Thoracic aorta (tissue), 2 donors: ENCODE data around the gene ABL2. TPM values are rescaled to one million over a fixed set of nuclear protein-coding genes. Genes with fewer than 3 reads are reported as not detected.

Experiments used
- total RNA-seq, 2 donors: library from RNA; depleted of rRNA; stranded (reverse); fragments of >200 nt; gene quantifications; one replicate each; pipeline versions ENCODE4 v1.1.0 to v1.2.3, GENCODE V29; 2016

The ABL2 gene
- total RNA-seq, 2 donors from 2014 or later, result 23.6 to 62.4 TPM

Other genes with a start within 250 kb of the ABL2 start
- 10 to 100 TPM; 37.2 to 44.9 TPM for gene FAM20B, start 203.8 kb downstream of the ABL2 start, total RNA-seq
- gene TOR3A, start 147.6 kb downstream of the ABL2 start, total RNA-seq, result 10 to 100 TPM; 37.4 to 69.2 TPM
- 10 to 100 TPM; 14.5 to 29.5 TPM for gene SOAT1, start 64.1 kb upstream of the ABL2 start, total RNA-seq
- not detected for gene AXDND1, start 136.3 kb upstream of the ABL2 start, total RNA-seq